ENCODE results near the gene ADCY5.

DNA sequence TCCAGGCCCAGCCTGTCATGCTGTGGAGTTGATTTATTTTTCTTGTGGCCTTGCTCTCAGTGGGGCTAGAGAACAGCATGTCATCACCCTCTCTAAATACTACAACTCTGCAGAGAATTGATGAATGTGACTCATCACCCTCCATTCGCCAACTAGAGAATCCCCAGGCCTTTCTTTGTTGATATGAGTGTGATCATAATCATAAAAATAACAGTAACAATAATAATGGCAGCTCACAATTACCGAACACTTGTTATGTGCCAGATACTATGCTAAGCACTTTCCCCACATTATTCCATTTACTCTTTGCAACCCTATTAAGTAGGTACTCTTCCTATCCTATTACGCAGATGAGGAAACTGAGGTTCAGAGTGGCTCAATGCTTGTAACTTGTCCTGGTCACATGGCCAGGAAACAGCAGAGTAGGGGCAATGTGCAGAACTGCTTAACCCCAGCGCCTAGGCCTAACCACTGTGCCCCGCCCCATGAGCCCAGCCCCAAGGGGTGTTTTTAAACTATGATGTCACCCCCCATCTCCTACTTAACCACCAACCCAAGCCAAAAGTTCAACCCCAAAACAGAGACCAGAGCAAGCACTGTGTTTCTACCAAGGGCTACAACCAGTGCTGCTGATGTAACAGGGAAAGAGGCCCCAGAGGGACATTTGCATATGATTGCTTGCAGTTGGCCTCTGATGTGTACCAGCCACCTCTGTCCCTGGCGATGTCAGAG, 104.5 kb downstream of the ADCY5 start:
- no peak for TF ChIP-seq POLR2A (IDR thresholded peaks at IDR 0.05)
- TF ChIP-seq, protein P1, sequence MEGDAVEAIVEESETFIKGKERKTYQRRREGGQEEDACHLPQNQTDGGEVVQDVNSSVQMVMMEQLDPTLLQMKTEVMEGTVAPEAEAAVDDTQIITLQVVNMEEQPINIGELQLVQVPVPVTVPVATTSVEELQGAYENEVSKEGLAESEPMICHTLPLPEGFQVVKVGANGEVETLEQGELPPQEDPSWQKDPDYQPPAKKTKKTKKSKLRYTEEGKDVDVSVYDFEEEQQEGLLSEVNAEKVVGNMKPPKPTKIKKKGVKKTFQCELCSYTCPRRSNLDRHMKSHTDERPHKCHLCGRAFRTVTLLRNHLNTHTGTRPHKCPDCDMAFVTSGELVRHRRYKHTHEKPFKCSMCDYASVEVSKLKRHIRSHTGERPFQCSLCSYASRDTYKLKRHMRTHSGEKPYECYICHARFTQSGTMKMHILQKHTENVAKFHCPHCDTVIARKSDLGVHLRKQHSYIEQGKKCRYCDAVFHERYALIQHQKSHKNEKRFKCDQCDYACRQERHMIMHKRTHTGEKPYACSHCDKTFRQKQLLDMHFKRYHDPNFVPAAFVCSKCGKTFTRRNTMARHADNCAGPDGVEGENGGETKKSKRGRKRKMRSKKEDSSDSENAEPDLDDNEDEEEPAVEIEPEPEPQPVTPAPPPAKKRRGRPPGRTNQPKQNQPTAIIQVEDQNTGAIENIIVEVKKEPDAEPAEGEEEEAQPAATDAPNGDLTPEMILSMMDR (IDR thresholded peaks at IDR 0.05) = no peak

All from lower leg skin (tissue), 3 donors.